Measurements from ENCODE around the gene GPC3.

Gene GPC3

GRCh38 chrX:133611676-133612075 is 373.7 kb downstream of the GPC3 start:
- Histone ChIP-seq H2BK120ac (ENCODE audit: low read depth, low read length) (no peak overlapping the region), H2AK5ac (ENCODE audit: low read length) (no peak overlapping the region), H3K79me1 (ENCODE audit: low read length) (no peaks in the 10 kb centered on the region), H3K18ac (ENCODE audit: low read length) (no peak overlapping the region), H2BK15ac (replicated peaks; ENCODE audit: low read depth) (no peak overlapping the region), H4K8ac (ENCODE audit: low read depth, low read length) (no peak overlapping the region), H3K36me3 (ENCODE audit: control insufficient read depth, insufficient read depth, low read length) (no peaks in the 10 kb centered on the region), H3K4me3 (ENCODE audit: low read length) (no peak overlapping the region), H3K27me3 (ENCODE audit: insufficient read depth, low read length, poor library complexity) (no peaks in the 10 kb centered on the region), H3K56ac (ENCODE audit: low read length) (no peak overlapping the region), H3K4ac (ENCODE audit: low read depth, low read length) (no peak overlapping the region), H3K27ac (ENCODE audit: low read depth, low read length) (no peak overlapping the region), H3K9ac (ENCODE audit: low read length) (no peak overlapping the region), H2BK5ac (ENCODE audit: low read length) (no peak overlapping the region), H3K4me1 (ENCODE audit: control insufficient read depth, low read depth, low read length) (no peaks in the 10 kb centered on the region), H3K4me2 (ENCODE audit: low read length) (no peak overlapping the region), H3K79me2 (ENCODE audit: control insufficient read depth, insufficient read depth, low read length) (no peaks in the 10 kb centered on the region), H3K23ac (ENCODE audit: low read length) (no peak overlapping the region), H4K5ac (ENCODE audit: low read length) (no peak overlapping the region)
- no peak for DNase-seq
- WGBS (ENCODE audit: extremely low coverage, insufficient coverage, low lambda C conversion rate): no CpG with 5 or more reads among the region's 1 CpG

DNA sequence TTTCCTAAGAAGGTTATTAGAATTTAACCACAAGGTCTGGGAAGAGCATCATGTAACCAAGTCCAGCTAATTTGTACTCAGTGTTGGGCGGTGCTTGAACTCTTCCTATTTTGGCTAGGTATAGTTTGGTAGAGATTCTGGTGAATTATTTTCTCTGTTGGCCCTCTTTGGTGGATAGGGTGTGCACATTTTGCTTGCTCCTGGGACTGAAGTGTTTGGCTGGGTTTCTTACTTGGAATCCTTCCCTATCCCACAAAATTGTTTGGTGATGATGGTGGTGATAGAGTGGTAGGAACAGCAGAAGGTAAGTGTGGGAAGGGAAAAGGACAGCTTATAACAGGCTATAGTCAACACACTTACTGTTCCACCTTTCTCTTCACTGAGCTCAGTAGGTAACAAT is 375.3 kb downstream of the GPC3 start:
- H3K4me3 ChIP-seq (ENCODE audit: low read length): no peak overlapping the region
- H2AK5ac ChIP-seq (ENCODE audit: low read length): no peak overlapping the region
- no CpG with 5 or more reads among the region's 1 CpG for WGBS (ENCODE audit: extremely low coverage, insufficient coverage, low lambda C conversion rate)
- no peaks in the 10 kb centered on the region for H3K27me3 ChIP-seq (ENCODE audit: insufficient read depth, low read length, poor library complexity)
- no peak overlapping the region for H4K8ac ChIP-seq (ENCODE audit: low read depth, low read length)
- H2BK5ac ChIP-seq (ENCODE audit: low read length): no peak overlapping the region
- H3K4ac ChIP-seq (ENCODE audit: low read depth, low read length): no peak overlapping the region
- no peak for DNase-seq
- no peak overlapping the region for H4K5ac ChIP-seq (ENCODE audit: low read length)
- no peak overlapping the region for H3K56ac ChIP-seq (ENCODE audit: low read length)
- no peaks in the 10 kb centered on the region for H3K79me2 ChIP-seq (ENCODE audit: control insufficient read depth, insufficient read depth, low read length)
- H2BK120ac ChIP-seq (ENCODE audit: low read depth, low read length): no peak overlapping the region
- H3K27ac ChIP-seq (ENCODE audit: low read depth, low read length): no peak overlapping the region
- H3K4me2 ChIP-seq (ENCODE audit: low read length): no peak overlapping the region
- H3K9ac ChIP-seq (ENCODE audit: low read length): no peak overlapping the region
- no peak overlapping the region for H2BK15ac ChIP-seq (replicated peaks; ENCODE audit: low read depth)
- no peaks in the 10 kb centered on the region for H3K4me1 ChIP-seq (ENCODE audit: control insufficient read depth, low read depth, low read length)
- H3K36me3 ChIP-seq (ENCODE audit: control insufficient read depth, insufficient read depth, low read length): no peaks in the 10 kb centered on the region
- no peaks in the 10 kb centered on the region for H3K79me1 ChIP-seq (ENCODE audit: low read length)
- no peak overlapping the region for H3K23ac ChIP-seq (ENCODE audit: low read length)
- H3K18ac ChIP-seq (ENCODE audit: low read length): no peak overlapping the region

GRCh38 chrX:133609166-133609565 is 376.2 kb downstream of the GPC3 start:
- no peak for DNase-seq
- Histone ChIP-seq H3K18ac (ENCODE audit: low read length) (no peak overlapping the region), H3K56ac (ENCODE audit: low read length) (no peak overlapping the region), H3K27me3 (ENCODE audit: insufficient read depth, low read length, poor library complexity) (no peaks in the 10 kb centered on the region), H2BK15ac (replicated peaks; ENCODE audit: low read depth) (no peak overlapping the region), H4K5ac (ENCODE audit: low read length) (no peak overlapping the region), H3K4me2 (ENCODE audit: low read length) (no peak overlapping the region), H2BK5ac (ENCODE audit: low read length) (no peak overlapping the region), H3K4me3 (ENCODE audit: low read length) (no peak overlapping the region), H2AK5ac (ENCODE audit: low read length) (no peak overlapping the region), H4K8ac (ENCODE audit: low read depth, low read length) (no peak overlapping the region), H3K79me1 (ENCODE audit: low read length) (no peaks in the 10 kb centered on the region), H3K4me1 (ENCODE audit: control insufficient read depth, low read depth, low read length) (no peaks in the 10 kb centered on the region), H3K4ac (ENCODE audit: low read depth, low read length) (no peak overlapping the region), H3K27ac (ENCODE audit: low read depth, low read length) (no peak overlapping the region), H3K79me2 (ENCODE audit: control insufficient read depth, insufficient read depth, low read length) (no peaks in the 10 kb centered on the region), H3K23ac (ENCODE audit: low read length) (no peak overlapping the region), H3K9ac (ENCODE audit: low read length) (no peak overlapping the region), H3K36me3 (ENCODE audit: control insufficient read depth, insufficient read depth, low read length) (no peaks in the 10 kb centered on the region), H2BK120ac (ENCODE audit: low read depth, low read length) (no peak overlapping the region)
- no CpG with 5 or more reads among the region's 4 CpGs for WGBS (ENCODE audit: extremely low coverage, insufficient coverage, low lambda C conversion rate)

DNA sequence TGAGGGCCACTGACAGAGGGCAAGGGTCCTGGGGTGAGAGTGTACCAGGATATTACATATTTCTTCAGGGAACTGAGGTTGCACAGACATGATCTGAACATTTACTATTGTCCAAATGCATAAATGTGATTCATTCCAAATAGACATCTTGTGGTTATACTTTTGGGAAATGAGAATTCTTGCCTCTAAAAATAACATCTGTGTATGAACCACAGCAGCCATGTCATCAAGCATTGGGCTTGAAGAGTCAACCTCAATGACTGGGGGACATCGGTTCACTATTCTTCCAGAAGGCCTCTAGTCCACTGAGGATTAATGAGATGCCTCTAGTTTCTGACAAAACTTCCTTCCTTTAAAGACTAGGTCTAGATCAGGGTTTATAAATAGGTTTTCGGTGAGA is 377.0 kb downstream of the GPC3 start:
- H3K27me3 ChIP-seq (ENCODE audit: insufficient read depth, low read length, poor library complexity): no peaks in the 10 kb centered on the region
- no peak overlapping the region for H2BK15ac ChIP-seq (replicated peaks; ENCODE audit: low read depth)
- no peak overlapping the region for H2BK5ac ChIP-seq (ENCODE audit: low read length)
- no peaks in the 10 kb centered on the region for H3K79me2 ChIP-seq (ENCODE audit: control insufficient read depth, insufficient read depth, low read length)
- no peaks in the 10 kb centered on the region for H3K4me1 ChIP-seq (ENCODE audit: control insufficient read depth, low read depth, low read length)
- H3K79me1 ChIP-seq (ENCODE audit: low read length): no peaks in the 10 kb centered on the region
- H4K5ac ChIP-seq (ENCODE audit: low read length): no peak overlapping the region
- H3K18ac ChIP-seq (ENCODE audit: low read length): no peak overlapping the region
- H4K8ac ChIP-seq (ENCODE audit: low read depth, low read length): no peak overlapping the region
- no peak overlapping the region for H3K9ac ChIP-seq (ENCODE audit: low read length)
- H3K56ac ChIP-seq (ENCODE audit: low read length): no peak overlapping the region
- no peaks in the 10 kb centered on the region for H3K36me3 ChIP-seq (ENCODE audit: control insufficient read depth, insufficient read depth, low read length)
- H3K4me3 ChIP-seq (ENCODE audit: low read length): no peak overlapping the region
- WGBS (ENCODE audit: extremely low coverage, insufficient coverage, low lambda C conversion rate): no CpG with 5 or more reads among the region's 2 CpGs
- no peak overlapping the region for H3K23ac ChIP-seq (ENCODE audit: low read length)
- H3K4me2 ChIP-seq (ENCODE audit: low read length): no peak overlapping the region
- H2AK5ac ChIP-seq (ENCODE audit: low read length): no peak overlapping the region
- H3K4ac ChIP-seq (ENCODE audit: low read depth, low read length): no peak overlapping the region
- H2BK120ac ChIP-seq (ENCODE audit: low read depth, low read length): no peak overlapping the region
- DNase-seq: no peak
- H3K27ac ChIP-seq (ENCODE audit: low read depth, low read length): no peak overlapping the region

GRCh38 chrX:133607419-133608348 is 377.7 kb downstream of the GPC3 start:
- no peak overlapping the region for H3K4ac ChIP-seq (ENCODE audit: low read depth, low read length)
- no peak overlapping the region for H3K9ac ChIP-seq (ENCODE audit: low read length)
- no peak overlapping the region for H3K4me2 ChIP-seq (ENCODE audit: low read length)
- no peak overlapping the region for H3K27ac ChIP-seq (ENCODE audit: low read depth, low read length)
- H3K79me1 ChIP-seq (ENCODE audit: low read length): no peaks in the 10 kb centered on the region
- no peak overlapping the region for H2AK5ac ChIP-seq (ENCODE audit: low read length)
- no peaks in the 10 kb centered on the region for H3K4me1 ChIP-seq (ENCODE audit: control insufficient read depth, low read depth, low read length)
- H2BK120ac ChIP-seq (ENCODE audit: low read depth, low read length): no peak overlapping the region
- H3K23ac ChIP-seq (ENCODE audit: low read length): no peak overlapping the region
- no peak overlapping the region for H3K56ac ChIP-seq (ENCODE audit: low read length)
- H3K36me3 ChIP-seq (ENCODE audit: control insufficient read depth, insufficient read depth, low read length): no peaks in the 10 kb centered on the region
- H2BK15ac ChIP-seq (replicated peaks; ENCODE audit: low read depth): no peak overlapping the region
- no peaks in the 10 kb centered on the region for H3K79me2 ChIP-seq (ENCODE audit: control insufficient read depth, insufficient read depth, low read length)
- no CpG with 5 or more reads among the region's 5 CpGs for WGBS (ENCODE audit: extremely low coverage, insufficient coverage, low lambda C conversion rate)
- no peak overlapping the region for H4K5ac ChIP-seq (ENCODE audit: low read length)
- no peaks in the 10 kb centered on the region for H3K27me3 ChIP-seq (ENCODE audit: insufficient read depth, low read length, poor library complexity)
- DNase-seq: no peak
- no peak overlapping the region for H3K4me3 ChIP-seq (ENCODE audit: low read length)
- no peak overlapping the region for H2BK5ac ChIP-seq (ENCODE audit: low read length)
- H3K18ac ChIP-seq (ENCODE audit: low read length): no peak overlapping the region
- H4K8ac ChIP-seq (ENCODE audit: low read depth, low read length): no peak overlapping the region

DNA sequence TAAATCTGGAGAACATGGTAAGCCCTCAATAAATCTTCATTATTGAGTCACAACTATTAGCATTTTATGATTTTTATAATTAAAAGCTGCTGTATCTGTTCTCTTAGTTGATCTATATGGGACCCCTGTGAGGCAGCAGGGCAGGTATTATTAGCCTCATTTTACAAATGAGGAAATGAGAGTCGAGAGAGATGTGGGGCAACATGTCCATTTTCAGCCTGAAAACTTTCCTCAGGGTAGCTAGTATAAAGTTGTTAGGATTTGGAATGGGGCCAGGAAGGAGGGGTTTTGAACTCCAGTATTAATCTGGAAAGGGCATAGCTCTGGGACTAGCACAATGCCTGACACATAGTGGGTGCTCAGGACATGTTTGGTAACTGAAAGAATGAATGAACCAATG is 378.4 kb downstream of the GPC3 start:
- Histone ChIP-seq H2BK5ac (ENCODE audit: low read length) (no peak overlapping the region), H3K79me1 (ENCODE audit: low read length) (no peaks in the 10 kb centered on the region), H3K4ac (ENCODE audit: low read depth, low read length) (no peak overlapping the region), H3K79me2 (ENCODE audit: control insufficient read depth, insufficient read depth, low read length) (no peaks in the 10 kb centered on the region), H4K8ac (ENCODE audit: low read depth, low read length) (no peak overlapping the region), H3K27me3 (ENCODE audit: insufficient read depth, low read length, poor library complexity) (no peaks in the 10 kb centered on the region), H3K4me2 (ENCODE audit: low read length) (no peak overlapping the region), H3K9ac (ENCODE audit: low read length) (no peak overlapping the region), H3K27ac (ENCODE audit: low read depth, low read length) (no peak overlapping the region), H3K18ac (ENCODE audit: low read length) (no peak overlapping the region), H3K23ac (ENCODE audit: low read length) (no peak overlapping the region), H2BK120ac (ENCODE audit: low read depth, low read length) (no peak overlapping the region), H3K4me3 (ENCODE audit: low read length) (no peak overlapping the region), H3K4me1 (ENCODE audit: control insufficient read depth, low read depth, low read length) (no peaks in the 10 kb centered on the region), H2BK15ac (replicated peaks; ENCODE audit: low read depth) (no peak overlapping the region), H3K56ac (ENCODE audit: low read length) (no peak overlapping the region), H3K36me3 (ENCODE audit: control insufficient read depth, insufficient read depth, low read length) (no peaks in the 10 kb centered on the region), H4K5ac (ENCODE audit: low read length) (no peak overlapping the region), H2AK5ac (ENCODE audit: low read length) (no peak overlapping the region)
- DNase-seq: no peak
- no CpG with 5 or more reads among the region's 1 CpG for WGBS (ENCODE audit: extremely low coverage, insufficient coverage, low lambda C conversion rate)

All from mesendoderm (in vitro differentiated cells).